ENCODE results near the gene KCNH4.
"Not testable (repeated sequence)": the region's sequence is repeated elsewhere in the genome, so short reads cannot be mapped to it uniquely, and the experiment has no call there.

KCNH4 gene

DNA sequence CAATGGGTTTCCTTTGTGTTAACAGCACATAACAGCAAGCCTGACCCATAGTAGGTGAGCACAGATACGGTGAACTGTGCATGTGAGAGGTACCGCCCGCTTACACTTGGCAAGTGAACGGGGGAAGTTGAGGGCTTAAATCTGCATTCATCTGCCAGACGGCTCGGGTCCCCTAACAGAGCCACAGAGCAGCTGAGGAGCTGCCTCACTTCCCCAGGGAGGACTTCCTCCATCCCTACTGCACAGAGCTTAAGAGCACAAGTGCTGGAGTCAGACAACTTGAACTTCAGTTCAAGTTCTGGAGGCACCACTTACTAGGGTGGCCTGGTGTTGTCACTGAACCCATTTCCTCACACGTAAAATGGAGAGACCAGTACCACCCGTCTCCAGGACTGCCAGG is 39.6 kb downstream of the KCNH4 start:
- no peak overlapping the region for H3K4me3 ChIP-seq (ENCODE audit: low read depth, low read length)
- TF ChIP-seq, protein P1, sequence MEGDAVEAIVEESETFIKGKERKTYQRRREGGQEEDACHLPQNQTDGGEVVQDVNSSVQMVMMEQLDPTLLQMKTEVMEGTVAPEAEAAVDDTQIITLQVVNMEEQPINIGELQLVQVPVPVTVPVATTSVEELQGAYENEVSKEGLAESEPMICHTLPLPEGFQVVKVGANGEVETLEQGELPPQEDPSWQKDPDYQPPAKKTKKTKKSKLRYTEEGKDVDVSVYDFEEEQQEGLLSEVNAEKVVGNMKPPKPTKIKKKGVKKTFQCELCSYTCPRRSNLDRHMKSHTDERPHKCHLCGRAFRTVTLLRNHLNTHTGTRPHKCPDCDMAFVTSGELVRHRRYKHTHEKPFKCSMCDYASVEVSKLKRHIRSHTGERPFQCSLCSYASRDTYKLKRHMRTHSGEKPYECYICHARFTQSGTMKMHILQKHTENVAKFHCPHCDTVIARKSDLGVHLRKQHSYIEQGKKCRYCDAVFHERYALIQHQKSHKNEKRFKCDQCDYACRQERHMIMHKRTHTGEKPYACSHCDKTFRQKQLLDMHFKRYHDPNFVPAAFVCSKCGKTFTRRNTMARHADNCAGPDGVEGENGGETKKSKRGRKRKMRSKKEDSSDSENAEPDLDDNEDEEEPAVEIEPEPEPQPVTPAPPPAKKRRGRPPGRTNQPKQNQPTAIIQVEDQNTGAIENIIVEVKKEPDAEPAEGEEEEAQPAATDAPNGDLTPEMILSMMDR (conservative IDR thresholded peaks at IDR 0.05; ENCODE audit: low read depth, low read length), result no peak
- no peak for DNase-seq (ENCODE audit: low read depth)

DNA sequence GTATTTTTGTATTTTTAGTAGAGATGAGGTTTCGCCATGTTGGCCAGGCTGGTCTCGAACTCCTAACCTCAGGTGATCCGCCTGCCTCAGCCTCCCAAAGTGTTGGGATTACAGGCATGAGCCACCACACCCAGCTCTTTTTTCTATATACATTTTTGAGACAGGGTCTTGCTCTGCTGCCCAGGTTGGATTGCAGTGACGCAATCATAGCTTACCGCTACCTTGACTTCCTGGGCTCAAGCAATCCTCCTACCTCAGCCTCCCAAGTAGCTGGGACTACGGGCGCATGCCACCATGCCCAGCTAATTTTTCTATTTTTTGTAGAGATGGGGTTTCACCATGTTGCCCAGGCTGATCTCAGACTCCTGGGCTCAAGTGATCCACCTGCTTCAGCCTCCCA is 40.3 kb downstream of the KCNH4 start:
- DNase-seq (ENCODE audit: low read depth); H3K4me3 ChIP-seq (ENCODE audit: low read depth, low read length): not testable (repeated sequence)

DNA sequence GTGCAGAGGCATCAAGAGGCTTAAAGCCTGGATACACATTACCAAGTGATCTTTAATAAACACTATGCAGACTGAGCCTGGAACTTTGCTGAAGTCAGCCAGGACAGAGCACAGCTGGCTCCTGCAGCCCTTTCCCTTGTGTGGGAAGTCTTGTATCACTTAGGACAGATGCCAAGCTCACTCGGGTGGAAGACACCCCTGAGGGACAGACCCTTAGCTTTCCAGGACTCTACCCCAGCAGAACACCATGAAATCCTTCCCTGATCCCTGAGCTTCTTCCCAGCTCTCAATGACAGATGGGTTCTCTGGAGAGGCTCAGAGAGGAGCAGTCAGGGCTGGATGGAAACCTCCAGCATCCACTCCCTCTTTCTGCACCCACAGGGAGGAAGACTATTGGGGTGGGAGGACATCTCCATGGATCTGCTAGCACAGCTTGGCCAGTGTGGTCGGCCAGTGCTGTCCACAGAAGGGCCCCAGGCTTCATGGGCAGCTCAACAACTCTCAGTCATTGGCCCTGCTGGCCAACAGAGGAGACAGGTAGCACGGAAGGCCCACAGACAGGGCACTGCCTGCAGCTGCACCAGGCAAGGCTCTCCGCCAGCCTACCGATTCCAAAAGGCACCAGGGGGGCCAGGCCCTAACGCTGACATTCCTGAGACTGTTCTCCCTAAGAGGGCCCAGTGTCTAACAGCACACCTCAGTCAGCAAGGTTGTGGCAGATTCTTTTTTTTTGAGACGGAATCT is 42.0 kb downstream of the KCNH4 start:
- no peak for DNase-seq (ENCODE audit: low read depth)
- TF ChIP-seq, protein P1 (conservative IDR thresholded peaks at IDR 0.05; ENCODE audit: low read depth, low read length), result no peak
- H3K4me3 ChIP-seq (ENCODE audit: low read depth, low read length), result no peak overlapping the region

DNA sequence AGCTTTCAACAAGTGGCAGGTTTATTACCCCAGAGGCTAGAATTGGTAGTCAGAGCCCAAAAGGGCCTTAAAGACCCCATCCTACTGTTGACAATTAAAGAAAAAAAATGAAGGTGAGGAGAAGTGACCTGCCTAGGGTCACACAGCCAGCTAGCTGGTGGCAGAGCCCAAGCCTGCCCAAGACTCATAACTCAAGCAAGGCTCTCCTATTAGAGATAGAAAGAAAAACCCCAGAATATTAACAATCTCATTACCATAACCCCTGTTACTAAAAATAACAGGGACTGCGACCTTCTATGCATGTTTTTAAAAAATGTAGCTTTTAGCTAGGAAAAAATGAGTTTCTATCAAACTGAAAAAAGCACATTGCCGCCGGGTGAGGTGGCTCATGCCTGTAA is 44.3 kb downstream of the KCNH4 start:
- no peak for DNase-seq (ENCODE audit: low read depth)
- TF ChIP-seq, protein P1 (conservative IDR thresholded peaks at IDR 0.05; ENCODE audit: low read depth, low read length), result no peak
- no peak overlapping the region for H3K4me3 ChIP-seq (ENCODE audit: low read depth, low read length)

DNA sequence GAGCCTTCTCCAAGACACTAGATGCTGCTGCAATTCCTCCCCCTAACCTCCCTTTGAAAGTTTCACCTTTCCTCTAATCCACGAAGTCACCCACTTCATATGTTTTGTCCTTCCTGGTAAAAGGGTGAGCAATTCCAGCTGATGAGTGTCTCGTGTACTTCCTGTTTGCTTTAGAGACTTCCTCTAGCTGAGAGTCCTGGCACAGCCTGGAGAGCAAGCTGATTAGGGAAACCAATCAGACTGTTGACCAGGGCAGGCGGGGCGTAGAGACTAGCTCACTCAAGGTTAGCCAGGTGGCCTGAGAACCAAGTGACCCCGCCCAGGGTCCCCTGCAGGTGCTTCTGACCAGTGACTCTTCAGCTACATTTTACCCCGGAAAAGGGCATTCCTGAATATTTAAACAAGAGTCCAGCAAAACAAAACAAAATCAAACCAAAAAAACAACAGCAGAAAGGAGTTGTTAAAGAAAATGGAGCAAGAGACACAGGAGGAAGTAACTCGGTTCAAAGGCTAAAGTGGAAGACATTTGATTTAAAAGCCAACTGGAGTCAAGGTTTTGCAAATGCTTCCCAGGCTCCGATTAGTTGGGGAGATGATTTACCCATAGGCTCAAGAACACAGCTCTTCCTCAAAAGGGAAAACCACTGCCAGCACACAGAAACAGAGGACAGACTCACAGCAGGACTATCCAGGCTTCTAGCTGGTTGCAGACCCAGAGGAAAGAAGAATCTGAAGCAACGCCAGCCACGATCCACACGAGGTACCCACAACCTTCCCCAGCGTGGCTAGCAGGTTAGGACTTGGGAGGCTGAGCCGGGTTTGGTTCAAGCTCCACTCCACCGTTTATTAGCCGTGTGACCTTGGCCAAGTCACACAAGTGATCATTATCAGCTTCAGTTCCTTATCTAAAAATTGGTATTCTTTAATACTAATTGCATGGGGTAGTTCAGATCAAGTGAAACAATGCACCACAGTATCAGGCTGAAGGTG is 45.0 kb downstream of the KCNH4 start:
- TF ChIP-seq, protein P1 (conservative IDR thresholded peaks at IDR 0.05; ENCODE audit: low read depth, low read length), result no peak
- DNase-seq (ENCODE audit: low read depth), result peak; percentile 86
- H3K4me3 ChIP-seq (ENCODE audit: low read depth, low read length), result no peak overlapping the region

DNA sequence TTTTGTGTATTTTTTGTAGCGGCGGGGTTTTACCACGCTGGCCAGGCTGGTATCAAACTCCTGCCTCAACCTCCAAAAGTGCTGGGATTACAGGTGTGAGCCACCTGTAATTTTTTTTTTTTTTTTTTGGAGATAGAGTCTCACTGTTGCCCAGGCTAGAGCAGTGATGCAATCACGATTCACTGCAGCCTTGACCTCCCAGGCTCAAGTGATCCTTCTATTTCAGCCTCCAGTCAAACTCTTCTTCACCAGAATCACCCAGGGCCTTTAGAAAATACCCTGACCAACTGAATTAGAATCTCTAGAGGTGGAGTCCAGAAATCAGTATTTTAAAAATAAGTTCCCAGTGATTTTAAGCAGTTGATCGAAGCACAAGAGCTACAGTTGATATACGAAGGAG is 45.8 kb downstream of the KCNH4 start:
- DNase-seq (ENCODE audit: low read depth), result no peak
- no peak overlapping the region for H3K4me3 ChIP-seq (ENCODE audit: low read depth, low read length)
- TF ChIP-seq, protein P1 (conservative IDR thresholded peaks at IDR 0.05; ENCODE audit: low read depth, low read length), result no peak

DNA sequence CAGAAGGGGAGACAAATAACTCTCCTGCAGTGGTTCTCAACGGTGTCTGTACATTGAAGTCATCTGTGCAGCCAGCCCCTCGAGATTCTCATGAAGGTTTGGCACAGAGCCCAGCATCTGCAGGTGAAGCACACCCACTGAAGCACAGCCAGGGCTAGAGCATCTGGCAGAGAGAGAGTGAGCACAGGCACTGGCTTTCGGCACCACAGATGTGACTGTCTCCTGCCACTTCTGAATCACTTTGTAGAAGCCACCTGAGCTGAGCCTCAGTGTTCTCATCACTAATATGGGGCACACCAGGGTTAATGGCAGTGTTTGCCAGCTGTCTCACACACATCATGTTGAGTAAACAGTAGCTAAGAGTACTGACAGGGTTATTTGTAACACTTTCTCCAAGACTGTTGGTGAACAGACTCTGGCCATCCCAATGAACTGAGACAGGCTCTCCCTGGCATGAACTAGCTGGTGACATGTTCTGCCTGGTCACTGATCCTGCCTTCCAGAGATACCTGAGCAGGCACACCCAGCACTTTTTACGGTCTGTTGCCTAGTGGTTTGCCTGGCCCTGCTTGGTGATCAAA is 47.4 kb downstream of the KCNH4 start:
- TF ChIP-seq, protein P1 (conservative IDR thresholded peaks at IDR 0.05; ENCODE audit: low read depth, low read length), result no peak
- H3K4me3 ChIP-seq (ENCODE audit: low read depth, low read length), result no peak overlapping the region
- DNase-seq (ENCODE audit: low read depth), result no peak
